Right renal pelvis (tissue), 4 donors: ENCODE measurements around the gene EEIG2. TPM values are rescaled to one million over a fixed set of nuclear protein-coding genes. Genes with fewer than 3 reads are reported as not detected.
A peak's percentile ranks its signal among the peaks of the same experiment; 100 is the strongest.

Experiments
- DNase-seq, 4 donors: peaks; one replicate each; pipeline ENCODE4 v3.0.0-alpha.2; 2013; ENCODE audit warnings: low read depth in 4 of 4, low spot score in 3 of 4, missing footprints in 1 of 4
- polyA plus RNA-seq, 4 donors: library from polyadenylated mRNA; unstranded; fragments of 120-200 nt; gene quantifications; one replicate each; pipeline ENCODE4 v1.2.1, GENCODE V29; 2013; ENCODE audit not compliant: insufficient read length in 4 of 4

The EEIG2 gene
- polyA plus RNA-seq, 4 donors: 17.0 to 22.4 (median 21.1) TPM

- DNase-seq: no peak
Observed at GRCh38 chr1:108574008-108574407, 14.1 kb downstream of the EEIG2 start.

GRCh38 chr1:108575375-108575774 lies 15.5 kb downstream of the EEIG2 start:
- DNase-seq: no peak

- DNase-seq: no peak
Observed at GRCh38 chr1:108583757-108584427, 24.0 kb downstream of the EEIG2 start.

GRCh38 chr1:108584428-108584856 lies 24.5 kb downstream of the EEIG2 start:
- DNase-seq: no peak

- DNase-seq: no peak
Observed at GRCh38 chr1:108585313-108585712, 25.4 kb downstream of the EEIG2 start.

- DNase-seq: no peak
Observed at GRCh38 chr1:108590441-108590840, 30.5 kb downstream of the EEIG2 start.

GRCh38 chr1:108590957-108591356 lies 31.1 kb downstream of the EEIG2 start:
- peak; percentile 60 to 77 (median 68) for DNase-seq

GRCh38 chr1:108591466-108591865 lies 31.6 kb downstream of the EEIG2 start:
- no peak for DNase-seq

GRCh38 chr1:108592030-108592759 lies 32.3 kb downstream of the EEIG2 start:
- DNase-seq: no peak

- DNase-seq: no peak
Observed at GRCh38 chr1:108593448-108593847, 33.5 kb downstream of the EEIG2 start.

- DNase-seq: peak in 3 of 4 donors; percentile 61 to 71 (median 62)
Observed at GRCh38 chr1:108595507-108595906, 35.6 kb downstream of the EEIG2 start.

GRCh38 chr1:108597041-108597440 lies 37.1 kb downstream of the EEIG2 start:
- DNase-seq: no peak

- DNase-seq: no peak
Observed at GRCh38 chr1:108598340-108598739, 38.4 kb downstream of the EEIG2 start.

- no peak for DNase-seq
Observed at GRCh38 chr1:108600504-108600903, 40.6 kb downstream of the EEIG2 start.

- DNase-seq: no peak
Observed at GRCh38 chr1:108601708-108602410, 42.0 kb downstream of the EEIG2 start.

- DNase-seq: no peak
Observed at GRCh38 chr1:108605633-108606032, 45.7 kb downstream of the EEIG2 start.

GRCh38 chr1:108606478-108606877 lies 46.6 kb downstream of the EEIG2 start:
- no peak for DNase-seq

- DNase-seq: no peak
Observed at GRCh38 chr1:108609483-108610049, 49.7 kb downstream of the EEIG2 start.
